Measurements from ENCODE around the gene KCNMA1.

The KCNMA1 gene

GRCh38 chr10:77202857-77203256, 434.8 kb downstream of the KCNMA1 start:
- TF ChIP-seq CTCF (IDR thresholded peaks at IDR 0.05; ENCODE audit: low read depth, low read length) = no peak
- no peak for DNase-seq (ENCODE audit: extremely low read depth, low read depth)

- TF ChIP-seq CTCF (IDR thresholded peaks at IDR 0.05; ENCODE audit: low read depth, low read length) = no peak
- no peak for DNase-seq (ENCODE audit: extremely low read depth, low read depth)
These were observed 436.2 kb downstream of the KCNMA1 start for GRCh38 chr10:77201135-77202106.

- no peak for DNase-seq (ENCODE audit: extremely low read depth, low read depth)
These were observed 440.1 kb downstream of the KCNMA1 start for GRCh38 chr10:77197544-77197943.

GRCh38 chr10:77196614-77197013, 441.0 kb downstream of the KCNMA1 start:
- no peak for DNase-seq (ENCODE audit: extremely low read depth, low read depth)
- no peak for TF ChIP-seq CTCF (IDR thresholded peaks at IDR 0.05; ENCODE audit: low read depth, low read length)

More at GRCh38 chr10:77197544-77197943, 440.1 kb downstream of the KCNMA1 start:
- no peak for TF ChIP-seq CTCF (IDR thresholded peaks at IDR 0.05; ENCODE audit: low read depth, low read length)

GRCh38 chr10:77195101-77195500, 442.5 kb downstream of the KCNMA1 start:
- no peak for TF ChIP-seq CTCF (IDR thresholded peaks at IDR 0.05; ENCODE audit: low read depth, low read length)
- peak; percentile 29 for DNase-seq (ENCODE audit: extremely low read depth, low read depth)

- DNase-seq (ENCODE audit: extremely low read depth, low read depth) = no peak
- no peak for TF ChIP-seq CTCF (IDR thresholded peaks at IDR 0.05; ENCODE audit: low read depth, low read length)
These were observed 444.6 kb downstream of the KCNMA1 start for GRCh38 chr10:77193001-77193400.

- DNase-seq (ENCODE audit: extremely low read depth, low read depth) = no peak
- no peak for TF ChIP-seq CTCF (IDR thresholded peaks at IDR 0.05; ENCODE audit: low read depth, low read length)
These were observed 445.2 kb downstream of the KCNMA1 start for GRCh38 chr10:77192402-77192801.

All from AG09319 (cell line).